ENCODE data around the gene PAPSS2.

PAPSS2 gene

DNA sequence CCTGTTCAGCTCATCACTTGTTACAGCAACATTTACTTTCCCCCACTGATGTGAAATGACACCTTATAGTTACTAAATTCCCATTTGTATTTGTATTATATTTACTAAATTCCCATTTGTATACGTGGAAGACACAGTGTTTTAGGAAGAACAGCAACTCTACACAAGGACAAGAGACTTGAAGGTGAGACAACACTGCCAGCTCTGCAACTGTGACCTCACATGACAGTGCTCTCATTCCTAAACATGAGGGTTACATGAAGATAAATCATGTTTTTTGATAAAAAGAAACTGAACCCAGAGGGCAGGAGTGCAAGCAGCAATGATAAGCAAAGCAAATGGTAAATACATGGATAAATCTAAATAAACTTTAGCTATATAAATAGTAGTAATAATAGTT, 98.0 kb downstream of the PAPSS2 start:
- no peak for DNase-seq (ENCODE audit: low read depth)
- Histone ChIP-seq H3K36me3 (ENCODE audit: control insufficient read depth, insufficient read depth, low read length, severe bottlenecking) (peaks cover 38% of the 10 kb centered on the region), H3K27me3 (replicated peaks; ENCODE audit: control insufficient read depth, insufficient read depth, low read length) (no peaks in the 10 kb centered on the region), H3K9me3 (ENCODE audit: control insufficient read depth, low read length) (no peaks in the 10 kb centered on the region), H3K4me3 (ENCODE audit: low read length) (no peak overlapping the region), H3K9ac (ENCODE audit: low read length) (no peak overlapping the region), H3K4me1 (ENCODE audit: control insufficient read depth, insufficient read depth, low read length) (peaks cover 10% of the 10 kb centered on the region)

DNA sequence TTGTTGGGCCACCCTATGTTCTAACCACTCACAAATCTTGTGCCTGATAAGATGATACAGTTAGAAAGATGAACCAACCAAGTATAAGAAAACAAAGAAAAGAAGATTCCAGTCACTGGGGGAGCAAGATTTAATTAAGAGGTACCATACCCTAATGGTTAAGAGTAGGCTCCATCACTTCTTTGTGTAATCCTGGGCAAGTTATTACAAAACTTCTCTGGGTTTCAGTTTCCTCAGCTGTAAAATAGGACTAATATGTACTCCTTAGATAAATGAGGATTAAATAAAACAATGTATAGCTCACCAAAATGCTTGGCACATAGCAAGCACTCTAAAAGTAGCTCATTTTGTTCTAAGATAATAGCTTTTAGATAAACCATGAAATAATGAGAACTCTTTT, 99.9 kb downstream of the PAPSS2 start:
- Histone ChIP-seq H3K9ac (ENCODE audit: low read length) (no peak overlapping the region), H3K27me3 (replicated peaks; ENCODE audit: control insufficient read depth, insufficient read depth, low read length) (no peaks in the 10 kb centered on the region), H3K36me3 (ENCODE audit: control insufficient read depth, insufficient read depth, low read length, severe bottlenecking) (peaks cover 37% of the 10 kb centered on the region), H3K4me3 (ENCODE audit: low read length) (no peak overlapping the region), H3K9me3 (ENCODE audit: control insufficient read depth, low read length) (no peaks in the 10 kb centered on the region), H3K4me1 (ENCODE audit: control insufficient read depth, insufficient read depth, low read length) (peaks cover 10% of the 10 kb centered on the region)
- no peak for DNase-seq (ENCODE audit: low read depth)

DNA sequence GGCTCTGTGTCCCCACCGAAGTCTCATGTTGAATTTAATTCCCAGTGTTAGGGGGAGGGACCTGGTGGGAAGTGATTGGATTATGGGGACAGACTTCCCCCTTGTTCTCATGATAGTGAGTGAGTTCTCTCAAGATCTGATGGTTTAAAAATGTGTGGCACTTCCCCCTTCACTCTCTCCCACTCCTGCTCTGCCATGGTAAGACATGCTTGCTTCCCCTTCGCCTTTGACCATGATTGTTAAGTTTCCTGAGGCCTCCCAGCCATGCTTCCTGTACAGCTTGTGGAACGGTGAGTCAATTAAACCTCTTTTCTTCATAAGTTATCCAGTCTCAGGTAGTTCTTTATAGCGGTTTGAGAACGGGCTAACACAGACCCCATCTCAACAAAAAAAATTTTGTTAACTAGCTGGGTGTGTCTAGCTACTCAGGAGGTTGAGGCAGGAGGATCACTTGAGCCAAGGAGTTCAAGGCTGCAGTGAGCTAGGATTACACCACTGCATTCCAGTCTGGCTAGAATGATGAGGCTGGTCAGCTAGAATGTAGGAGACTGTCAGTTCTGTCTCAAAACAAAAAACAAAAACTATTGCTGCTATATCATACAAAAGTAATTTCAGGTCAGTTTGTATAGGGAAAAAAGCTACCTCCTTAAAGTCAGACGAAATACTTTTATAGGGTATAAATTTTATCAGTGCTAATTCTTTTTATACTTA, 100.7 kb downstream of the PAPSS2 start:
- Histone ChIP-seq H3K4me3 (ENCODE audit: low read length) (no peak overlapping the region), H3K27me3 (replicated peaks; ENCODE audit: control insufficient read depth, insufficient read depth, low read length) (no peaks in the 10 kb centered on the region), H3K36me3 (ENCODE audit: control insufficient read depth, insufficient read depth, low read length, severe bottlenecking) (peaks cover 36% of the 10 kb centered on the region), H3K9me3 (ENCODE audit: control insufficient read depth, low read length) (no peaks in the 10 kb centered on the region), H3K9ac (ENCODE audit: low read length) (no peak overlapping the region), H3K4me1 (ENCODE audit: control insufficient read depth, insufficient read depth, low read length) (peaks cover 10% of the 10 kb centered on the region)
- peak; percentile 19 for DNase-seq (ENCODE audit: low read depth)

DNA sequence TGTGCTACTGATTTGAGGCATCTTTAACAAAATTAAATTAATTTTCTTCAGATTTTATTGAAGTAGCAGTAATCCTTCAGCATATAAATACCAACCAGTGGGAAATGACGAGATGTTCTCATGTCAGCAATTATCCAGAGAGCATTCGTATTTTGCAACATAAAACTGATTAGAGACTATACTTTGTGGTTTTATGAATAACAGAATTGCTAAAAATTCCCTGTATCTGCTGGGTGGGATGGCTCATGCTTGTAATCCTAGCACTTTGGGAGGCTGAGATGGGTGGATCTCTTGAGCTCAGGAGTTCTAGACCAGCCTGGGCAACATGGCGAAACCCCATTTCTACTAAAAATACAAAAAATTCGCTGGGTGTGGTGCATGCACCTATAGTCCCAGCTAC, 101.5 kb downstream of the PAPSS2 start:
- no peaks in the 10 kb centered on the region for H3K27me3 ChIP-seq (replicated peaks; ENCODE audit: control insufficient read depth, insufficient read depth, low read length)
- H3K36me3 ChIP-seq (ENCODE audit: control insufficient read depth, insufficient read depth, low read length, severe bottlenecking): peaks cover 35% of the 10 kb centered on the region
- peaks cover 10% of the 10 kb centered on the region for H3K4me1 ChIP-seq (ENCODE audit: control insufficient read depth, insufficient read depth, low read length)
- H3K9me3 ChIP-seq (ENCODE audit: control insufficient read depth, low read length): no peaks in the 10 kb centered on the region
- no peak overlapping the region for H3K4me3 ChIP-seq (ENCODE audit: low read length)
- peak; percentile 9 for DNase-seq (ENCODE audit: low read depth)
- no peak overlapping the region for H3K9ac ChIP-seq (ENCODE audit: low read length)

DNA sequence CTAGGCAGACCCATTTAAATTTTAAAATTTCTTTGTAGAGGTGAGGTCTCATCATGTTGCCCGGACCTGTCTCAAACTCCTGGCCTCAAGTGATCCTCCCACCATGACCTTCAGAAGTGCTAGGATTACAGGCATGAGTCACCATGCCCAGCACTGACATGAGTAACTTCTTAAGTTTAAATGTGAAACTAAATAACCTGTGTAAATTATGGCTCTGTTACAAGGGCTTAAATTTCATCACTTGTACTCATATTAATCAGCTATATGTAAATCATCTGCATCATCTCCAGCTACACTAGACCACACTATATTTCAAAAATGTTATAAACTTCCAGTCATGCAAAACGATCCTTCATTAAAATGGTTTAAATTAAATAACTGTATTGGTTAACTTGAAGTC, 102.2 kb downstream of the PAPSS2 start:
- Histone ChIP-seq H3K4me1 (ENCODE audit: control insufficient read depth, insufficient read depth, low read length) (peaks cover 10% of the 10 kb centered on the region), H3K9ac (ENCODE audit: low read length) (no peak overlapping the region), H3K4me3 (ENCODE audit: low read length) (no peak overlapping the region), H3K36me3 (ENCODE audit: control insufficient read depth, insufficient read depth, low read length, severe bottlenecking) (peaks cover 35% of the 10 kb centered on the region), H3K9me3 (ENCODE audit: control insufficient read depth, low read length) (no peaks in the 10 kb centered on the region), H3K27me3 (replicated peaks; ENCODE audit: control insufficient read depth, insufficient read depth, low read length) (no peaks in the 10 kb centered on the region)
- peak; percentile 60 for DNase-seq (ENCODE audit: low read depth)

DNA sequence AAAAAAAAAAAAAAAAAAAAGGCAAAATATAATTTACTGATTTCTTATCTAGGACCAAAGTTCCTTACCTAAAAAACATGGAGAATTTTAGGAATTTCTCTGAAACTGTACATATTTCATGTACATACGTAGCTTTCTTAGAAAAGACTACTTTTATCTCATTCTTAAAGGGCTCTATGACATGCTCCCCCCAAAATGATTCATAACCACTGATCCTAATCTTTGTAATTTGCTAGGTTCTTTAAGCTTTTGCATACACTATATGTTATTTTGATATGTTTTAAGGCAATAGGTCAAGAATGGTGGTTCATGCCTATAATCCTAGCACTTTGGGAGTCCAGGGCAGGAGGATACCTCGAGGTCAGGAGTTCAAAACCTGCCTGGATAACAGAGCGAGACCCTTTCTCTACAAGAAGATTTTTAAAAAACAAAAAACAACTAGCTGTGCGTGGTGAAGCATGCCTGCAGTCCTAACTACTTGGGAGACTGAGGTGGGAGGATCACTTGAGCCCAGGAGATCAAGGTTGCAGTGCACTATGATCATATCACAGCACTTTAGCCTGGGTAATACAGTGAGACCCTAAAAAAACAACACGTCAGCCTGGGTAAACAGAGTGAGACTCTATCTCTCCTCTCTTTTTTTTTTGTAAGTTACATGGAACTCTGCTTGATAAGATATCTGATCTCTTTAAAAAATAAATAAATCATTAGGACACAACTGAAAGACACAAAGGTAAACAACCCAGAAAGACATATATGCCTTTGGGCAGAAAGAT, 103.6 kb downstream of the PAPSS2 start:
- Histone ChIP-seq H3K36me3 (ENCODE audit: control insufficient read depth, insufficient read depth, low read length, severe bottlenecking) (peaks cover 45% of the 10 kb centered on the region), H3K4me3 (ENCODE audit: low read length) (no peak overlapping the region), H3K9ac (ENCODE audit: low read length) (no peak overlapping the region), H3K4me1 (ENCODE audit: control insufficient read depth, insufficient read depth, low read length) (peaks cover 10% of the 10 kb centered on the region), H3K9me3 (ENCODE audit: control insufficient read depth, low read length) (no peaks in the 10 kb centered on the region), H3K27me3 (replicated peaks; ENCODE audit: control insufficient read depth, insufficient read depth, low read length) (no peaks in the 10 kb centered on the region)
- no peak for DNase-seq (ENCODE audit: low read depth)

DNA sequence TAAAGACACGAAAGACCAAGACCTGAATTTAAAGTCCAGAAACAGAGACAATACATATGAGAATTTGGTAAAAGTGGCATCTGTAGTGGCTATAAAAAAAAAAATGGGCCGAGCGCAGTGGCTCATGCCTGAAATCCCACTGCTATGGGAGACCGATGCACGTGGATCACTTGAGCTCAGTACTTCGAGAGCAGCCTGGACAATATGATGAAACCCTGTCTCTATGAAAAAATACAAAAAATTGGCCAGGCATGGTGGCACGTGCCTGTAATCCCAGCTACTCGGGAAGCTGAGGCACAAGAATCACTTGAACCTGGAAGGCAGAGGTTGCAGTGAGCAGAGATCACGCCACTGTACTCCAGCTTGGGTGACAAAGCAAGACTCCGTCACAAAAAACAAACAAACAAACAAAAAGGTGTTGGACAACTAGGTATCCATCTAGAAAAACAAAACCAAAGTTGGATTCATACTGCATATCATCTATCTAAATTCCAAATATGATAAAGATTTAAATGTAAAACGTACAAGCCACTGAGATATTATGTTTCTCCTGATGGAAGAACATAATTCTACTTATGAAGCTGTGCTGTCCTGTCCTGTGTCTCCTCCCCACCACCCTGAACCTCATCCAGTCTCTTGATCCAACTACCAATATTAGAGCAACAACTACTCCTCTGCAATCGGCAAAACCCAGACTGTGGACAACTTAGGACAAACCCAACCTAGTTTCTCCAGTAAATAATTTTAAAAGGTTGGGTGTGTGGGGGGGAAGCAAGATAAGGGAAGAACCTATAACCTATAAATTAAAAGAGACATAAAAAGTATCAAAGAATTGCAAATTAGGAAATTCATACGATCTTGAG, 104.6 kb downstream of the PAPSS2 start:
- H3K9ac ChIP-seq (ENCODE audit: low read length): no peak overlapping the region
- DNase-seq (ENCODE audit: low read depth): no peak
- H3K4me1 ChIP-seq (ENCODE audit: control insufficient read depth, insufficient read depth, low read length): peaks cover 10% of the 10 kb centered on the region
- no peak overlapping the region for H3K4me3 ChIP-seq (ENCODE audit: low read length)
- no peaks in the 10 kb centered on the region for H3K9me3 ChIP-seq (ENCODE audit: control insufficient read depth, low read length)
- peaks cover 55% of the 10 kb centered on the region for H3K36me3 ChIP-seq (ENCODE audit: control insufficient read depth, insufficient read depth, low read length, severe bottlenecking)
- H3K27me3 ChIP-seq (replicated peaks; ENCODE audit: control insufficient read depth, insufficient read depth, low read length): no peaks in the 10 kb centered on the region

DNA sequence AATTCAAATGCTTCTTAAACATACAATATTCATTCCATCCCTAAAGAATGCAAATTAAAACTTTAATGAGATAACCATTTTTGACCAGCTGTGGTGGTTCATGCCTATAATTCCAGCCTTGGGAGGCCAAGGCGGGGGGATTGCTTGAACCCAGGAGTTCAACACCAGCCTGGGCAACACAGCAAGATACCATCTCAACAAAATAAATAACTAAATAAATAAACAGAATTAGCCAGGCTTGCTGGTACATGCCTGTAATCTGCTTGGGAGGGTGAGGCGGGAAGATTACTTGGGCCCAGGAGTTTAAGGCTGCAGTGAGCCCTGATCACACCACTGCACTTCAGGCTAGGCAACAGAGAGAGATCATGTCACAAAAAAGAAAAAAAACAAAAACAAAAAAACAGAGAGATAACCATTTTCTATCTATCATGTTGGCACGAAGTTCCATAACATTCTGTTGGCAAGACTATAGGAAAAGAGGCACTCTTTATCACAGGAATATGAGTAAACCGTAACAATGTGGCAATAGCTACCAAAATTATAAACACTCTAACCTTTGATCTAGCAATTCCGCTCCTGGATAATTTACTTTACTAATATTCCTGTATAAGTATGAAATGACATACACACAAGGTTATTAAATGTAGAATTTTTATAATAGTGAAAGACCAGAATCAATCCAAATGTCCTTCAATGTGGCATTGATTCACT, 106.1 kb downstream of the PAPSS2 start:
- H3K4me3 ChIP-seq (ENCODE audit: low read length): no peak overlapping the region
- H3K4me1 ChIP-seq (ENCODE audit: control insufficient read depth, insufficient read depth, low read length): peaks cover 10% of the 10 kb centered on the region
- no peaks in the 10 kb centered on the region for H3K9me3 ChIP-seq (ENCODE audit: control insufficient read depth, low read length)
- no peak overlapping the region for H3K9ac ChIP-seq (ENCODE audit: low read length)
- H3K36me3 ChIP-seq (ENCODE audit: control insufficient read depth, insufficient read depth, low read length, severe bottlenecking): peaks cover 60% of the 10 kb centered on the region
- DNase-seq (ENCODE audit: low read depth): no peak
- H3K27me3 ChIP-seq (replicated peaks; ENCODE audit: control insufficient read depth, insufficient read depth, low read length): no peaks in the 10 kb centered on the region

DNA sequence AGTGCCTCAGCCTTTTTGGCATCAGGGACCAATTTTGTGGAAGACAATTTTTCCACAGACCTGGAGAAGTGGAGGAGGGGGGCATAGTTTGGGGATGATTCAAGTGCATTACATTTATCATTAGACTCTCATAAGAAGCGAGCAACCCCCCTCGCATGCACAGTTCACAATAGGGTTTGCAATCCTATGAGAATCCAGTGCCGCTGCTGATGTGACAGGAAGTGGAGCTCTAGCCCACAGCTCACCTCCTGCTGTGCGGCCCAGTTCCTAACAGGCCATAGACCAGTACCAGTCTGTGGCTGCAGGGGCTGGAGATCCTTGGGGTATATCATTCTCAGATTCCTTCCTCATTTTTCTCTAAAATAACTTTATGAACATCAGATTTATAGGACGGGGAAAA, 107.6 kb downstream of the PAPSS2 start:
- Histone ChIP-seq H3K4me1 (ENCODE audit: control insufficient read depth, insufficient read depth, low read length) (peaks cover under 1% of the 10 kb centered on the region), H3K36me3 (ENCODE audit: control insufficient read depth, insufficient read depth, low read length, severe bottlenecking) (peaks cover 62% of the 10 kb centered on the region), H3K9ac (ENCODE audit: low read length) (no peak overlapping the region), H3K27me3 (replicated peaks; ENCODE audit: control insufficient read depth, insufficient read depth, low read length) (no peaks in the 10 kb centered on the region), H3K4me3 (ENCODE audit: low read length) (no peak overlapping the region), H3K9me3 (ENCODE audit: control insufficient read depth, low read length) (no peaks in the 10 kb centered on the region)
- DNase-seq (ENCODE audit: low read depth): no peak

DNA sequence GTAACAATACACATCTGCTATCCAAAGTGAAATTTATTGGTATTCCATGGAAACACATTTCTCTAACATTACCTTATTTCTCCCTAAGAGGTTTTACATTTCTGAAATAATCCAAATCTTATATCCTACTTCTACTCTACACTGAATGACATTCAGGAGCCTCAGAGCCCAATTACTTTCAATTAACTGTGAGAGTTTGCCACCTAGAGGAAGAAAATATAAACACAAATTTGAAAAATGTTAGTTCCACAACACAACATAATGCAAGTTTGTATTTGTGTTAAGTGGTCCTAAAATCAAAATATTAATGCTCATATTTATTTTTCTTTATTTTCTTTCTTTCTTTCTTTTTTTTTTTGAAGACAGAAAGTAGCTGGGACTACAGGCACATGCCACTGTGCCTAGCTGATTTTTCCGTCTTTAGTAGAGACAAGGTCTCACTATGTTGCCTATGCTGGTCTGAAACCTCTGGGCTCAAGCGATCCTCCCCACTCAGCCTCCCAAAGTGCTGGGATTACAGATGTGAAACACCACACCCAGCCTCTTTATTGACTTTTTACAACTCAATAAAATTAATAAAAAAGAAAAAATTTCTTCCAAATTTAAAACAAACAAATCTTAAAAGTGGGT, 112.3 kb downstream of the PAPSS2 start:
- no peak overlapping the region for H3K4me3 ChIP-seq (ENCODE audit: low read length)
- no peaks in the 10 kb centered on the region for H3K4me1 ChIP-seq (ENCODE audit: control insufficient read depth, insufficient read depth, low read length)
- peaks cover 69% of the 10 kb centered on the region for H3K36me3 ChIP-seq (ENCODE audit: control insufficient read depth, insufficient read depth, low read length, severe bottlenecking)
- no peak overlapping the region for H3K9ac ChIP-seq (ENCODE audit: low read length)
- DNase-seq (ENCODE audit: low read depth): peak; percentile 75
- H3K27me3 ChIP-seq (replicated peaks; ENCODE audit: control insufficient read depth, insufficient read depth, low read length): no peaks in the 10 kb centered on the region
- H3K9me3 ChIP-seq (ENCODE audit: control insufficient read depth, low read length): no peaks in the 10 kb centered on the region

Data from adipocyte (in vitro differentiated cells).